ENCODE results near the gene TMC3. TPM values are rescaled to one million over a fixed set of nuclear protein-coding genes. Genes with fewer than 3 reads are reported as not detected.

TMC3 gene
- total RNA-seq, 1 experiment from 2014 or later = not detected

- POLR2A ChIA-PET (ENCODE audit: unreplicated experiment) = no interaction called here
- no TSS peak for BruUV-seq (replicated peaks)
Measured at GRCh38 chr15:81381720-81382119, 7.7 kb upstream of the TMC3 start.

GRCh38 chr15:81380668-81381067, 6.7 kb upstream of the TMC3 start:
- no peak overlapping the region for H3K4me2 ChIP-seq
- no peak for DNase-seq
- intact Hi-C loops (cut with micrococcal nuclease; ENCODE audit: unreplicated experiment) = no loop called here
- no peaks in the 10 kb centered on the region for H3F3A ChIP-seq (ENCODE audit: insufficient read depth, low read depth)
- H3K4me3 ChIP-seq = no peak overlapping the region
- no peaks in the 10 kb centered on the region for H3K9me2 ChIP-seq (ENCODE audit: insufficient read depth)
- H3K27me3 ChIP-seq (ENCODE audit: insufficient read depth, low read depth) = peaks cover 81% of the 10 kb centered on the region
- no TSS peak for BruUV-seq (replicated peaks)
- H3K36me3 ChIP-seq (ENCODE audit: low read depth) = no peaks in the 10 kb centered on the region
- ChIA-PET CTCF (no interaction called here), POLR2A (ENCODE audit: unreplicated experiment) (no interaction called here)
- no peaks in the 10 kb centered on the region for H4K20me1 ChIP-seq (ENCODE audit: insufficient read depth)
- TF ChIP-seq EZH2 (IDR thresholded peaks at IDR 0.05; ENCODE audit: low read depth) (no peak), CTCF (conservative IDR thresholded peaks at IDR 0.05) (no peak)
- H3K27ac ChIP-seq = no peak overlapping the region
- H3K9me3 ChIP-seq (ENCODE audit: insufficient read depth, low read depth) = no peaks in the 10 kb centered on the region
- H3K79me2 ChIP-seq (ENCODE audit: low read depth) = no peaks in the 10 kb centered on the region
- no peak overlapping the region for H2AFZ ChIP-seq
- no peaks in the 10 kb centered on the region for H3K4me1 ChIP-seq (replicated peaks; ENCODE audit: insufficient read depth)

More at GRCh38 chr15:81381720-81382119, 7.7 kb upstream of the TMC3 start:
- intact Hi-C loops (cut with micrococcal nuclease; ENCODE audit: unreplicated experiment) = no loop called here
- Histone ChIP-seq H3K79me2 (ENCODE audit: low read depth) (no peaks in the 10 kb centered on the region), H3K36me3 (ENCODE audit: low read depth) (no peaks in the 10 kb centered on the region), H3K27me3 (ENCODE audit: insufficient read depth, low read depth) (peaks cover 83% of the 10 kb centered on the region), H3K4me3 (no peak overlapping the region), H3F3A (ENCODE audit: insufficient read depth, low read depth) (no peaks in the 10 kb centered on the region), H3K9me2 (ENCODE audit: insufficient read depth) (no peaks in the 10 kb centered on the region), H2AFZ (no peak overlapping the region), H4K20me1 (ENCODE audit: insufficient read depth) (no peaks in the 10 kb centered on the region), H3K4me1 (replicated peaks; ENCODE audit: insufficient read depth) (no peaks in the 10 kb centered on the region), H3K9me3 (ENCODE audit: insufficient read depth, low read depth) (no peaks in the 10 kb centered on the region), H3K4me2 (no peak overlapping the region), H3K27ac (no peak overlapping the region)
- no peak for DNase-seq
- TF ChIP-seq EZH2 (IDR thresholded peaks at IDR 0.05; ENCODE audit: low read depth) (no peak), CTCF (conservative IDR thresholded peaks at IDR 0.05) (no peak)
- CTCF ChIA-PET = no interaction called here

- H3K9me3 ChIP-seq (ENCODE audit: insufficient read depth, low read depth) = no peaks in the 10 kb centered on the region
- H2AFZ ChIP-seq = no peak overlapping the region
- H3K4me3 ChIP-seq = no peak overlapping the region
- ChIA-PET CTCF (no interaction called here), POLR2A (ENCODE audit: unreplicated experiment) (no interaction called here)
- no peak overlapping the region for H3K4me2 ChIP-seq
- no peak overlapping the region for H3K27ac ChIP-seq
- no peaks in the 10 kb centered on the region for H3F3A ChIP-seq (ENCODE audit: insufficient read depth, low read depth)
- BruUV-seq (replicated peaks) = no TSS peak
- intact Hi-C loops (cut with micrococcal nuclease; ENCODE audit: unreplicated experiment) = no loop called here
- H3K79me2 ChIP-seq (ENCODE audit: low read depth) = no peaks in the 10 kb centered on the region
- no peaks in the 10 kb centered on the region for H3K36me3 ChIP-seq (ENCODE audit: low read depth)
- no peaks in the 10 kb centered on the region for H3K4me1 ChIP-seq (replicated peaks; ENCODE audit: insufficient read depth)
- TF ChIP-seq CTCF (conservative IDR thresholded peaks at IDR 0.05) (no peak), EZH2 (IDR thresholded peaks at IDR 0.05; ENCODE audit: low read depth) (no peak)
- H4K20me1 ChIP-seq (ENCODE audit: insufficient read depth) = no peaks in the 10 kb centered on the region
- no peaks in the 10 kb centered on the region for H3K9me2 ChIP-seq (ENCODE audit: insufficient read depth)
- DNase-seq = no peak
- peaks cover 79% of the 10 kb centered on the region for H3K27me3 ChIP-seq (ENCODE audit: insufficient read depth, low read depth)
Measured at GRCh38 chr15:81380203-81380602, 6.2 kb upstream of the TMC3 start.
